Thoracic aorta (tissue), 2 donors: ENCODE measurements around the gene PDE6A. TPM values are rescaled to one million over a fixed set of nuclear protein-coding genes. Genes with fewer than 3 reads are reported as not detected.

Source experiments
- ATAC-seq: fragments of 150-250 bp; one replicate; pipeline ENCODE4 v1.8.0; 2017; ENCODE audit warnings: low read depth; ENCODE audit not compliant: insufficient number of reproducible peaks, low FRiP score
- DNase-seq: peaks from one replicate; pipeline ENCODE4 v3.0.0-alpha.2; 2020; ENCODE audit warnings: low spot score
- H3K27ac ChIP-seq, 2 donors: fragments of 200-600 bp; sonication (generic); 1 replicate in 1 of 2; 2 replicates in 1 of 2; pipeline ENCODE4 v1.5.1; 2016; ENCODE audit warnings: mild to moderate bottlenecking in 2 of 2, moderate library complexity in 2 of 2
- H3K27me3 ChIP-seq: fragments of 200-600 bp; sonication (generic); replicated peaks from 2 replicates; pipeline ENCODE4 v1.6.0; 2016; ENCODE audit warnings: mild to moderate bottlenecking; ENCODE audit not compliant: insufficient read depth
- H3K36me3 ChIP-seq: fragments of 200-600 bp; sonication (generic); one replicate; pipeline ENCODE4 v1.5.1; 2016
- H3K4me1 ChIP-seq, 2 donors: fragments of 200-600 bp; sonication (generic); 1 replicate in 1 of 2; 2 replicates in 1 of 2; pipeline versions ENCODE4 v1.5.1 to v1.6.0; 2016; ENCODE audit warnings: low read depth in 2 of 2, mild to moderate bottlenecking in 1 of 2; ENCODE audit not compliant: control insufficient read depth in 1 of 2
- H3K4me3 ChIP-seq: fragments of 200-600 bp; sonication (generic); 2 replicates; pipeline ENCODE4 v1.5.1; 2016; ENCODE audit warnings: mild to moderate bottlenecking
- H3K9me3 ChIP-seq: fragments of 200-600 bp; sonication (generic); 2 replicates; pipeline ENCODE4 v1.5.1; 2016
- CTCF ChIP-seq: fragments of 200-600 bp; sonication (generic); IDR thresholded peaks from one replicate; pipeline ENCODE4 v1.5.1; 2019; ENCODE audit warnings: antibody characterized with exemption
- total RNA-seq, 2 donors: library from RNA; depleted of rRNA; stranded (reverse); fragments of >200 nt; gene quantifications; one replicate each; pipeline versions ENCODE4 v1.1.0 to v1.2.3, GENCODE V29; 2016

Gene PDE6A
- total RNA-seq, 2 donors from 2014 or later, result not detected

GRCh38 chr5:149959406-149960236 lies 15.0 kb upstream of the PDE6A start:
- peak overlapping the region; percentile 98 for H3K4me3 ChIP-seq
- H3K4me1 ChIP-seq, result peaks cover 6 to 16% of the 10 kb centered on the region in 2 donors
- no peaks in the 10 kb centered on the region for H3K36me3 ChIP-seq
- peak overlapping the region; percentile 80 to 92 for H3K27ac ChIP-seq
- DNase-seq (no peak), ATAC-seq (no peak)
- peak; percentile 30 for TF ChIP-seq CTCF
- no peaks in the 10 kb centered on the region for H3K9me3 ChIP-seq
- H3K27me3 ChIP-seq, result no peaks in the 10 kb centered on the region

DNA sequence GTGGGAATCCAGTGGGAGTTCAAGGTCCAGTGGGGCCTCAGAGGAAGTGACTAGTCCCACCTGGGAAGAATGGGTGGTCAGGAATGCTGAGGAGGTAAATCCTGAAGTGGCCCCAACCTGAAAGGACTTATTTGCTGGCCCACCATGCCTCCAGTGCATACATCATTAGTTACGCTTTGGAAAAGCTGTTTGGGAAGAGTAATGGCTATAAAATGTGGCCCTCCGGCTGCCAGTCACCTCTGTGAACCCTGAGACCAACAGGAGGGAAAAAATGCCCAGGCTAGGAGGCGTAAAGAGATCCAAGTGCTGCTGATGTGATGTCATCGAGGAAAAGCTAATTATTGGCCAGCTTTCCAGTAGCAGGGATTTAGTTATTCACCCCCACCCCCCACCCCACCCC lies 13.3 kb upstream of the PDE6A start:
- no peak overlapping the region for H3K4me3 ChIP-seq
- H3K4me1 ChIP-seq, result peaks cover 6 to 16% of the 10 kb centered on the region in 2 donors
- H3K9me3 ChIP-seq, result no peaks in the 10 kb centered on the region
- ATAC-seq, result no peak
- no peaks in the 10 kb centered on the region for H3K36me3 ChIP-seq
- H3K27ac ChIP-seq, result no peak overlapping the region
- no peaks in the 10 kb centered on the region for H3K27me3 ChIP-seq
- DNase-seq, result no peak
- TF ChIP-seq CTCF, result no peak

DNA sequence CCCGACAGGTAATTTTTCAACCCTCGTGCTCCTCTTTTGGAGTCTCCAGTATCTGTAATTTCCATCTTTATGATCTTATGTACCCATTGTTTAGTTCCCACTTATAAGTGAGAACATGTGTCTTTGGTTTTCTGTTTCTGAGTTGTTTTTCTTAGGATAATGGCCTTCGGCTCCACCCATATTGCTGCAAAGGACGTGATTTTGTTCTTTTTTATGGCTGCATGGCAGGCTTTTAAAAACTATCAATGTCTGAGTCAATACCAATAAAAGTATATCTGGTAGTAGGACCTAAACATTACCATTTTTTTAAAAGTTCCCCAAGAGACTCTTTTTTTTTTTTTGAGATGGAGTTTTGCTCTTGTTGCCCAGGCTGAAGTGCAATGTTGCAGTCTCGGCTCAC lies 12.1 kb upstream of the PDE6A start:
- DNase-seq (no peak), ATAC-seq (no peak)
- H3K4me3 ChIP-seq, result no peak overlapping the region

GRCh38 chr5:149954798-149955197 lies 10.2 kb upstream of the PDE6A start:
- no peak overlapping the region for H3K4me3 ChIP-seq
- ATAC-seq (no peak), DNase-seq (no peak)
- TF ChIP-seq CTCF, result no peak
- H3K4me1 ChIP-seq, result peaks cover 4% of the 10 kb centered on the region in 2 donors
- H3K9me3 ChIP-seq, result no peaks in the 10 kb centered on the region
- no peaks in the 10 kb centered on the region for H3K36me3 ChIP-seq
- no peak overlapping the region for H3K27ac ChIP-seq
- no peaks in the 10 kb centered on the region for H3K27me3 ChIP-seq

More for the DNA sequence above, 12.1 kb upstream of the PDE6A start:
- no peak for TF ChIP-seq CTCF
- no peaks in the 10 kb centered on the region for H3K36me3 ChIP-seq
- H3K4me1 ChIP-seq, result peaks cover 6 to 14% of the 10 kb centered on the region in 2 donors
- no peak overlapping the region for H3K27ac ChIP-seq
- H3K27me3 ChIP-seq, result no peaks in the 10 kb centered on the region
- no peaks in the 10 kb centered on the region for H3K9me3 ChIP-seq

- Histone ChIP-seq H3K27me3 (no peaks in the 10 kb centered on the region), H3K9me3 (no peaks in the 10 kb centered on the region), H3K4me3 (no peak overlapping the region), H3K4me1 (no peaks in the 10 kb centered on the region), H3K27ac (no peak overlapping the region), H3K36me3 (no peaks in the 10 kb centered on the region)
- DNase-seq, result no peak
- no peak for ATAC-seq
- TF ChIP-seq CTCF, result no peak
These were observed 9.0 kb upstream of the PDE6A start for GRCh38 chr5:149953436-149954121.
